ENCODE results near the gene SLA2.

GRCh38 chr20:36687850-36688249 is 41.9 kb upstream of the SLA2 start:
- no peak for TF ChIP-seq CEBPB (IDR thresholded peaks at IDR 0.05)
- TF ChIP-seq CHD2 (IDR thresholded peaks at IDR 0.05; ENCODE audit: low read length, partially characterized antibody) = no peak
- no peak for TF ChIP-seq CHD4 (IDR thresholded peaks at IDR 0.05; ENCODE audit: borderline replicate concordance)
- TF ChIP-seq EP300 (IDR thresholded peaks at IDR 0.05) = no peak
- no peak for TF ChIP-seq CBX8 (IDR thresholded peaks at IDR 0.05)
